Measurements from ENCODE around the gene RALGAPA1.

Gene RALGAPA1

GRCh38 chr14:35712466-35712865 is 96.6 kb downstream of the RALGAPA1 start:
- no peaks in the 10 kb centered on the region for H3K9me2 ChIP-seq (replicated peaks; ENCODE audit: control insufficient read depth, low read length)
- H3K9me3 ChIP-seq (ENCODE audit: control insufficient read depth, insufficient read depth, low read length): no peaks in the 10 kb centered on the region
- H3K4me1 ChIP-seq (ENCODE audit: control insufficient read depth, low read length): no peaks in the 10 kb centered on the region
- H3K4me3 ChIP-seq (ENCODE audit: low read length): no peak overlapping the region
- H3F3A ChIP-seq (ENCODE audit: control insufficient read depth, insufficient read depth): no peaks in the 10 kb centered on the region
- H3K79me2 ChIP-seq (ENCODE audit: control insufficient read depth, low read length): no peaks in the 10 kb centered on the region
- no peak overlapping the region for H3K4me2 ChIP-seq (ENCODE audit: low read length)
- no peaks in the 10 kb centered on the region for H3K27me3 ChIP-seq (ENCODE audit: control insufficient read depth, low read length)
- H4K20me1 ChIP-seq (ENCODE audit: control insufficient read depth, insufficient read depth, low read depth, low read length): no peaks in the 10 kb centered on the region
- TF ChIP-seq EZH2phosphoT487 (IDR thresholded peaks at IDR 0.05; ENCODE audit: borderline replicate concordance, low read length) (no peak), CTCF (IDR thresholded peaks at IDR 0.05; ENCODE audit: low read depth, low read length, poor library complexity, severe bottlenecking) (no peak)
- no peaks in the 10 kb centered on the region; the same call in 1 of the 2 replicates for H3K36me3 ChIP-seq (ENCODE audit: control insufficient read depth, low read length)
- H3K27ac ChIP-seq (ENCODE audit: low read depth, low read length): no peak overlapping the region

GRCh38 chr14:35708062-35708461 is 101.0 kb downstream of the RALGAPA1 start:
- Histone ChIP-seq H3K9me3 (ENCODE audit: control insufficient read depth, insufficient read depth, low read length) (no peaks in the 10 kb centered on the region), H3K4me2 (ENCODE audit: low read length) (no peak overlapping the region), H4K20me1 (ENCODE audit: control insufficient read depth, insufficient read depth, low read depth, low read length) (no peaks in the 10 kb centered on the region), H3K4me3 (ENCODE audit: low read length) (no peak overlapping the region), H3K9me2 (replicated peaks; ENCODE audit: control insufficient read depth, low read length) (no peaks in the 10 kb centered on the region), H3K36me3 (ENCODE audit: control insufficient read depth, low read length) (no peaks in the 10 kb centered on the region), H3F3A (ENCODE audit: control insufficient read depth, insufficient read depth) (no peaks in the 10 kb centered on the region), H3K79me2 (ENCODE audit: control insufficient read depth, low read length) (no peaks in the 10 kb centered on the region), H3K27me3 (ENCODE audit: control insufficient read depth, low read length) (no peaks in the 10 kb centered on the region), H3K4me1 (ENCODE audit: control insufficient read depth, low read length) (no peaks in the 10 kb centered on the region), H3K27ac (ENCODE audit: low read depth, low read length) (no peak overlapping the region)
- no peak for TF ChIP-seq EZH2phosphoT487 (IDR thresholded peaks at IDR 0.05; ENCODE audit: borderline replicate concordance, low read length)
- TF ChIP-seq CTCF (IDR thresholded peaks at IDR 0.05; ENCODE audit: low read depth, low read length, poor library complexity, severe bottlenecking): no peak

- no peaks in the 10 kb centered on the region for H3K36me3 ChIP-seq (ENCODE audit: control insufficient read depth, low read length)
- no peaks in the 10 kb centered on the region for H3K27me3 ChIP-seq (ENCODE audit: control insufficient read depth, low read length)
- H3F3A ChIP-seq (ENCODE audit: control insufficient read depth, insufficient read depth): no peaks in the 10 kb centered on the region
- H3K4me2 ChIP-seq (ENCODE audit: low read length): no peak overlapping the region
- H3K9me2 ChIP-seq (replicated peaks; ENCODE audit: control insufficient read depth, low read length): no peaks in the 10 kb centered on the region
- H3K4me3 ChIP-seq (ENCODE audit: low read length): no peak overlapping the region
- no peaks in the 10 kb centered on the region for H3K4me1 ChIP-seq (ENCODE audit: control insufficient read depth, low read length)
- no peaks in the 10 kb centered on the region for H3K79me2 ChIP-seq (ENCODE audit: control insufficient read depth, low read length)
- H4K20me1 ChIP-seq (ENCODE audit: control insufficient read depth, insufficient read depth, low read depth, low read length): no peaks in the 10 kb centered on the region
- no peaks in the 10 kb centered on the region for H3K9me3 ChIP-seq (ENCODE audit: control insufficient read depth, insufficient read depth, low read length)
- TF ChIP-seq EZH2phosphoT487 (IDR thresholded peaks at IDR 0.05; ENCODE audit: borderline replicate concordance, low read length) (no peak), CTCF (IDR thresholded peaks at IDR 0.05; ENCODE audit: low read depth, low read length, poor library complexity, severe bottlenecking) (no peak)
- H3K27ac ChIP-seq (ENCODE audit: low read depth, low read length): no peak overlapping the region
Measured at GRCh38 chr14:35705636-35706035, 103.5 kb downstream of the RALGAPA1 start.

Data from DOHH2 (cell line).